ENCODE measurements around the gene ADRA2B.

DNA sequence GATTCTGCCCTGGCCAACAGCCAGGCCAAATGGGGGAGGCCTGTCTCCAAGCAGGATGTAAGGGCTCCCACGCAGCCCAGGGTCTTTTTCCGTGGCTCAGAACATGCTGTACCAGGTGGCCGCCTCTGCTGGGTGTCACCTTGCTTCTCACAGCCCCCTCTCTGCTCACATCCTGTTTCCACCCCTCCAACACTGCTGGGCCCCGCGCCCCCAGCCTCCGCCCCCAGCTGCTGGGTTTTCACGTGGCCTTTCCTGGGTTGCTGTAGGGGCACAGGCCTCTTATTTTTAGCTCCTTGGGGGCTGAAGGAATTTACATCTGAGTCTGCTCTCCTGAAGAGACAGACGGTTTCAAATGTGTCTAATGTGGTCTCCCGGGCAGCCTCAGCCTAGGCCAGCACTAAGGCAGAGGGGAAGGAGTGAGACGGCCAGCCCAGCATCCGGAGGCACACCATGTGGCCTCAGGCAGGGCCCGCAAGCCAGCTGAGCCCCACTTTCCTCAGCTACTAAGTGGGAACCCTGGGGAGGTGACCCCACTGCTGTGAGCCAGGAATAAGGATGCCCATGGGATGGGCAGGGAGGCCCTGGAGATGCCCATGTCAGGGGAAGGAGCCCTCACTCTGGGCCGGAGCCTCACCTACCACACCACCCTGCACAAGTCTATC, 47.5 kb upstream of the ADRA2B start:
- TF ChIP-seq EP300 (IDR thresholded peaks at IDR 0.05; ENCODE audit: low read depth): no peak
- no peak for TF ChIP-seq POLR2AphosphoS5 (IDR thresholded peaks at IDR 0.05)
